Endothelial cell of umbilical vein (primary cell): Measurements from ENCODE around the gene PIGO. TPM values are rescaled to one million over a fixed set of nuclear protein-coding genes. Genes with fewer than 3 reads are reported as not detected.

Experiments
- BruUV-seq: library from RNA; stranded (reverse); fragments of 400-500 nt; replicated peaks from 2 replicates; lab custom pipeline; 2021; lab: Mats Ljungman, UMichigan
- CTCF ChIA-PET: fragments of 300-600, 350-600 bp; sonication (Branson Sonifier 250); formaldehyde crosslinking; loops from one replicate; lab custom pipeline; 2021; ENCODE audit warnings: antibody characterized with exemption, inconsistent platforms; lab: Charles Lee
- POLR2A ChIA-PET: fragments of 300-600, 350-600 bp; sonication (Branson Sonifier 250); formaldehyde crosslinking; loops from one replicate; lab custom pipeline; 2021; ENCODE audit warnings: antibody characterized with exemption, inconsistent platforms; lab: Charles Lee
- DNase-seq: peaks from one replicate; pipeline ENCODE4 v3.0.0-alpha.2; 2011; ENCODE audit warnings: low read depth, low spot score
- FAIRE-seq: peaks from 2 replicates; lab custom pipeline; 2011; peaks lifted over from hg19 to GRCh38; lab: Jason Lieb, UNC
- H2AFZ ChIP-seq: 2 replicates; pipeline ENCODE4 v1.6.0; 2012; ENCODE audit warnings: low read depth, low read length, control low read depth, inconsistent platforms
- H3K27ac ChIP-seq: 2 replicates; pipeline ENCODE4 v1.5.1; 2011; ENCODE audit warnings: low read depth, mild to moderate bottlenecking, control low read depth, low read length, moderate library complexity; ENCODE audit not compliant: insufficient read depth
- H3K27me3 ChIP-seq, 2 experiments: 2 replicates each; pipeline versions ENCODE4 v1.6.0 to v1.6.1; 2011; ENCODE audit warnings: low read length in 2 of 2, mixed read lengths in 1 of 2; ENCODE audit not compliant: control insufficient read depth in 2 of 2, insufficient read depth in 2 of 2
- H3K36me3 ChIP-seq, 2 experiments: 2 replicates in 1 of 2; 3 replicates in 1 of 2; pipeline ENCODE4 v1.5.1; 2011; ENCODE audit warnings: low read length in 2 of 2, mild to moderate bottlenecking in 1 of 2, moderate library complexity in 1 of 2; ENCODE audit not compliant: control insufficient read depth in 2 of 2, insufficient read depth in 2 of 2; ENCODE audit errors: extremely low read depth in 1 of 2
- H3K4me1 ChIP-seq: 3 replicates; pipeline ENCODE4 v1.5.1; 2011; ENCODE audit warnings: mild to moderate bottlenecking, low read length; ENCODE audit not compliant: control insufficient read depth, insufficient read depth; ENCODE audit errors: extremely low read depth
- H3K4me2 ChIP-seq: 2 replicates; pipeline ENCODE4 v1.6.1; 2011; ENCODE audit warnings: low read length, control low read depth, mixed read lengths; ENCODE audit not compliant: insufficient read depth
- H3K4me3 ChIP-seq, 3 experiments: fragments of 200-600 bp in 1 of 3; sonication (generic), shearing (Covaris generic) in 1 of 3; replicated peaks in 1 of 3; 2 replicates each; pipeline ENCODE4 v1.5.1; 2011 to 2016; ENCODE audit warnings: control low read depth in 3 of 3, low read length in 3 of 3, mild to moderate bottlenecking in 2 of 3, inconsistent platforms in 1 of 3, low read depth in 1 of 3, moderate library complexity in 1 of 3; ENCODE audit not compliant: insufficient read depth in 1 of 3
- H3K79me2 ChIP-seq: 2 replicates; pipeline ENCODE4 v1.6.0; 2012; ENCODE audit warnings: low read length, inconsistent platforms; ENCODE audit not compliant: control insufficient read depth, insufficient read depth
- H3K9ac ChIP-seq: replicated peaks from 2 replicates; pipeline ENCODE3; 2011; ENCODE audit warnings: low read length, control low read depth; ENCODE audit not compliant: insufficient read depth; ENCODE audit errors: extremely low read depth
- H3K9me1 ChIP-seq: replicated peaks from 3 replicates; pipeline ENCODE4 v1.6.0; 2011; ENCODE audit warnings: mild to moderate bottlenecking, low read length; ENCODE audit not compliant: control insufficient read depth, insufficient read depth; ENCODE audit errors: extremely low read depth
- H3K9me3 ChIP-seq: replicated peaks from 2 replicates; pipeline ENCODE4 v1.5.1; 2012; ENCODE audit warnings: low read length, inconsistent platforms; ENCODE audit not compliant: control insufficient read depth, insufficient read depth
- H4K20me1 ChIP-seq: replicated peaks from 2 replicates; pipeline ENCODE3; 2011; ENCODE audit warnings: mild to moderate bottlenecking, low read length; ENCODE audit not compliant: control insufficient read depth, insufficient read depth; ENCODE audit errors: extremely low read depth
- POLR2A ChIP-seq: IDR thresholded peaks from 2 replicates; pipeline ENCODE4 v1.6.1; 2012; ENCODE audit warnings: low read depth, mild to moderate bottlenecking, control low read depth, low read length
- dilution Hi-C: fragments of 300-500 bp; cut with MboI; formaldehyde crosslinking; loops from one replicate; pipeline ENCODE4 v1.15.0; 2019; ENCODE audit warnings: low sequenced_read_pairs; ENCODE audit not compliant: extremely low pct_ligation_motif_present
- intact Hi-C: fragments of 100-400 bp; cut with micrococcal nuclease; formaldehyde crosslinking; loops from one replicate; pipeline ENCODE4 v1.10.0; 2022
- polyA plus RNA-seq, 4 experiments: library from polyadenylated mRNA; depleted of rRNA in 3 of 4; stranded (reverse) in 3 of 4; unstranded in 1 of 4; fragments of >200 nt; gene quantifications; 2 replicates each; pipeline versions ENCODE4 v1.2.1 to v1.2.3, GENCODE V29; 2011 to 2012; ENCODE audit warnings: missing spikeins in 1 of 4
- total RNA-seq: library from RNA; stranded (reverse); gene quantifications from 2 replicates; pipeline ENCODE4 v1.2.3, GENCODE V29; 2021
- TF ChIP-seq, protein P1 (sequence below): IDR thresholded peaks from 2 replicates; pipeline ENCODE4 v1.6.1; 2011; ENCODE audit not compliant: insufficient read depth, insufficient read length

PIGO gene
- total and polyA plus RNA-seq, 2 donors (not counting 3 experiments of a cell fraction or from before 2014, with no cell fraction given), result 23.5 to 27.3 TPM

DNA sequence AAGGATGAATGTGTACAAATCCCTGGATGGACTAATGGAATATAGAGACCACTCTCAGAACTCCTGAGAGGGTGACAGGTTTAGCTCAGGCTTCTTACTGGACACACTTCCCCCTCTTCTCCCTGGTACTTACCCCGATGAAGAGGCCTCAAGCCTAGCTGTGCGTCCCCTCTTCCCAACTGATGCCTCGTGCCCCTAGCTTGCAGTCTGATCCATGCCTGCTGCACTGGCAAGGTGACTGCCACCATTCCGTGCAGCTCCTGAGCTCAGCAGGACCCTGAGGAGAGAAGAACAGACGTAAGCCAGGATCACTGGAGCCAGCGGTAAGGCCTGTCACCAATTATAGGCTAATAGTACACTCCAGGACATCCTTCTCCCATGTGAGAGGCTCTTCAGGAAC lies 12.1 kb upstream of the PIGO start:
- Histone ChIP-seq H3K27me3 (no peaks in the 10 kb centered on the region), H2AFZ (no peak overlapping the region), H4K20me1 (no peaks in the 10 kb centered on the region), H3K79me2 (peaks cover 30% of the 10 kb centered on the region), H3K9me1 (no peaks in the 10 kb centered on the region), H3K27ac (no peak overlapping the region), H3K36me3 (peaks cover 6 to 35% of the 10 kb centered on the region in 2 experiments), H3K9ac (no peak overlapping the region), H3K9me3 (no peaks in the 10 kb centered on the region), H3K4me2 (no peak overlapping the region), H3K4me1 (peaks cover 37% of the 10 kb centered on the region), H3K4me3 (no peak overlapping the region)
- no peak for DNase-seq
- no peak for FAIRE-seq
- no TSS peak for BruUV-seq
- ChIA-PET CTCF (no interaction called here), POLR2A (no interaction called here)
- intact Hi-C loops, result no loop called here
- dilution Hi-C loops, result no loop called here
- TF ChIP-seq, protein P1, sequence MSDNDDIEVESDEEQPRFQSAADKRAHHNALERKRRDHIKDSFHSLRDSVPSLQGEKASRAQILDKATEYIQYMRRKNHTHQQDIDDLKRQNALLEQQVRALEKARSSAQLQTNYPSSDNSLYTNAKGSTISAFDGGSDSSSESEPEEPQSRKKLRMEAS, result no peak

DNA sequence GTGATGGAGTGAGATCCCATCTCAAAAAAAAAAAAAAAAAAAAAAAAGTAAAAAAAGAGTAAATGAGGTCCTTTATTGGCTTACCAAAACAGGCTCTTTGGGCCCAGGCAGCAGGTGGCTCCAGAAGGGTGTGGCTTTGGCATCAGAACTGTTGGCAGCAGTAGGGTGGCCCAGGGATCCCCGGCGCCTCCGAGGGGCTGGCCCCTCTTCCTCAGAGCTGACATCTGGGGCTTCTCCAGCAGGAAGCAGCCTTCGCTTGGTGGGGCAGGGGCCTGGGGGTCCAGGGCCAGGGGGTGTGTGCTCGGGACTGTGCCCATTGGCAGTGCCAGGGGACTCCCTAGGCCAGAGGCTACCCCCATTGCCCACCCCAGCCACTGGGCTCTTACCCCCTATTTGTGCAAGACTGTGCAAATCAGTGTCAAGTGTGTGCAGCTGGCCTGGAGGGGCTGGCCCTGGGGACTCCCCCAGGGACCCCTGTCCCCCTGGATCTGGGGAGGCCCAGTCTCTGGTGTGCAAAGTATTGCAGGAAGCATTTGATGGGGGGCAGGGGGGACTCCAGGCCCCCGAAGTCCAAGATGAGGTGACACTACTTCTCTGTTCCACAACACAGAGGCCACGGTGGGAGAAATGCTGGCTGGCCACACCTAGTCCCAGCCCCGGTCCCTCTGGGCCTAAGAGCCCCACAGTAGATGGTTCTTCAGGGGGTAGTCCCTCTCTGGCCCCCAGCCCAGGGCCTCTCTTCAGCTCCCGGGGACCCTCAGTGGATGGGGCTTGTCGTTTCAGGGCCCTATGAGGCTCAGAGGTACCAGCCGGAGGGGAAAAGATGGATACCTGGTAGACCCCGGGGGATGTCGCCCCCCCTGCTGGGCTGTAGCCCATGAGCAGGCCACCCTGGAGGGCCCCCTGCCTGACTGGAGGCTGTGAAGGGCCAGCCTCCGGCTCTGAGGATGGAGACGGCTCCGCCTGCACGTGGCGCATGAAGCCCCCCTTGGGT lies 11.2 kb upstream of the PIGO start:
- H3K27ac ChIP-seq, result no peak overlapping the region
- no peaks in the 10 kb centered on the region for H3K9me3 ChIP-seq
- peaks cover 27% of the 10 kb centered on the region for H3K79me2 ChIP-seq
- FAIRE-seq (no peak), DNase-seq (no peak)
- H3K4me1 ChIP-seq, result peaks cover 32% of the 10 kb centered on the region
- BruUV-seq, result no TSS peak
- H4K20me1 ChIP-seq, result no peaks in the 10 kb centered on the region
- H3K9ac ChIP-seq, result no peak overlapping the region
- dilution Hi-C loops, result no loop called here
- intact Hi-C loops, result no loop called here
- no peak overlapping the region for H3K4me3 ChIP-seq
- no peaks in the 10 kb centered on the region for H3K27me3 ChIP-seq
- H3K36me3 ChIP-seq, result peaks cover 6 to 35% of the 10 kb centered on the region in 2 experiments
- H2AFZ ChIP-seq, result no peak overlapping the region
- CTCF ChIA-PET, result no interaction called here
- TF ChIP-seq POLR2A, result no peak
- no peaks in the 10 kb centered on the region for H3K9me1 ChIP-seq
- POLR2A ChIA-PET, result no interaction called here
- no peak overlapping the region for H3K4me2 ChIP-seq
